ENCODE data around the gene SYT7. TPM values are rescaled to one million over a fixed set of nuclear protein-coding genes. Genes with fewer than 3 reads are reported as not detected.

The SYT7 gene
- polyA plus RNA-seq, 4 donors, result 4.7 to 7.5 (median 5.2) TPM

DNA sequence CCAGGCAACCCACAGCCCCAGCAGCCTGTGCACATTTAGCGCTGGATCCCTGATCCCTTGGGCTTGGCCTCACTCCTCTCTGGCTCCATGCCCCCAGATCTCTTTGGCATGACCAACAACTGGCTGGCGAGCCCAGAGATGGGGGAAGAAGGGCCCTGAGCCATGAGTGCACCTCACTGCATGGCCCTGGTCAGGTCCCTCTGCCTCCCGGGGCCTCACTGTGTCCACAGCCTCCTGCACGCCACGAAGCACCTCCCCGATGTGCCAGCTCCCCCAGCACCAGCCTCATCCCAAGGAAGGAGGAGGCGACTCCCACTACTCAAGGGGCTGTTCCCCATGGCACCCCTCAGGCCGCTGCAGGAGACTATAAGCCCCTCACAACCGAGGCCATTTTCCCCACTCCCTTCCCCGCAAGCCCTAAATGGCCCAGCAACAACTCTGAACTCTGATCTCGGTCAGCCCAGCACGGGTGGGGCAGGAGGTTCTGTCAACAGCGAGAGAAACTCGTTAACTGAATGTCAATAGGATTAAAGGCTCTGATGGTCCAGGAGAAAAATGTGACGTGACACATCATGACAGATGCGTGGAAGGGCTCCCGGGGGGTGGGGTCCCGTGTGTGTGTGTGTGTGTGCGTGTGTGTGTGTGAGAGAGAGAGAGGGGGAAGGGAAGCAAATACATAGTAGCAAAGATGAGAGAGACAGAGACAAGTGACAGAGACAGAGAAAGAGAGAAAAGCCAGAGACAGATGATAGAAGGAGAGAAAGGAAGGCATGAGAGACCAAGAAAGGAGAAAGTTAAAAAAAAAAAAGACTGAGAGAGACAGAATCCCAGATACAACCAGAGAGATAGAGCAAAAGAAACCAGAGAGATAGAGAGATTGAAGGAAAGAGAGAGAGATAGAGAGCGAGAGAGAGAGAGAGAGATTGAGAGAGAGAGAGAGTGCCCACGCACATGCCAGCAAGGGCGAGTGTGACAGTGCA is 28.4 kb upstream of the SYT7 start:
- DNase-seq (ENCODE audit: low read depth in 4 of 4, low spot score in 3 of 4), result no peak

DNA sequence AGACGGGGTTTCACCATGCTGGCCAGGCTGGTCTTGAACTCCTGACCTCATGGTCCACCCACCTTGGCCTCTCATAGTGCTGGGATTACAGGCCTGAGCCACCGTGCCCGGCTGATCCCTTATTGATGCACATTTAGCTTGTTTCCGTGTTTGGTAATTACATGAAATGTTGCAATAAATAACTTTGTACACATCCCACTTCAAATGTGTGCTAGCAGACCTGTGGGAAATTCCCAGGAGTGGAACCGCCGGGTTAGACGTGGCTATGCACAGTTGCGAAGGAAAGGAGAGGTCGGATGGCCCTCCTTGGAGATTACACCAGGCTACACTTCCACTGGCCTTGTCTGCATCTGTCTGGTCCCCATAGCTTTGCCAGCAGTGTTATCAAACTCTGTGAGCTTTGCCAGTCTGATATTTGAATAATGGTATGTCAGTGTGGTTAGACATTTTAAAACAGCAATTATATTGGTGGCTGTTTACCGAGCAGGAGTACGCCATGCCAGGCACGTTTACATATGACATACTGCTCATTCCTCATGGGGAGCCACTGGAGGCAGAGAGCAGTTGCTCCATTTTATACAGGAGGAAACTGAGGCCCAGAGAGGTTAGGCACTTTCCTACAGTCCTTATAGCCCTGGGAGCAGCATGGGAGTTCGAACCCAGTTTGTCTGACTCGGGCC is 27.2 kb upstream of the SYT7 start:
- no peak for DNase-seq (ENCODE audit: low read depth in 4 of 4, low spot score in 3 of 4)

DNA sequence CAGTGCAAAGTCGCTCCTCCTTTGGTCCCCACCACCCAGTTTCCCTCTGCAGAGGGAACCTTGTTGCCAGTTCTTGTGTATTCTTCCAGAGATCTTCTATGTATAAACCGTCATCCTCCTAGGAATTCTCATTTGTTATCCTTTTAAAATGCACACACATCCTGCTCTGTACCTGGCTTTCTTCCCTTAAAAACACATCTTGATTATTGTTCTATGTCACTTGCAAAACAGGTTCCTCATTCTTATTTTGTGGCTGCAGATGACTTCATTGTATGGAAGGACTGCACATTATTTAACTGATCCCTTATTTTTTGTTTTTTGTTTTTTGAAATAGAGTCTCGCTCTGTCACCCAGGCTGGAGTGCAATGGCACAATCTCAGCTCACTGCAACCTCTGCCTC is 26.6 kb upstream of the SYT7 start:
- no peak for DNase-seq (ENCODE audit: low read depth in 4 of 4, low spot score in 3 of 4)

DNA sequence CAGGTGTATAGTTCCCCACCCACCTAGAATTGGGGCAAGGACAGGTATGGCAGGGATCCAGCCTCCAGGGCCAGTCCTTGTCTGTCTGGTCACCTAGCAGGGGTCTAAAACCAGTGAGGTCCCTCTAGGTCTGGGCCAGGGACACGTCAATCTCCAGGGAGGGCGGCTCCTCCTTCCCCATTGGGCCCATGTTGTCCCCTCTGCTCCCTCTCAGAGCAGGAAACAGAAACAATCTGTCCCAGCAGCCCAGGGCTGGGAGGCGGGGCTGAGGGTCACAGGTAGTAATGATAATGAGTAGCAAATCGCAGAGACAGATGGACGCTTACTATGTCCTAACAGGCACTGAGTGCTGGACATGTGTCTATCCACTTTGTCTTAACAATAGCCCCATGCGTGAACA is 22.8 kb upstream of the SYT7 start:
- no peak for DNase-seq (ENCODE audit: low read depth in 4 of 4, low spot score in 3 of 4)

DNA sequence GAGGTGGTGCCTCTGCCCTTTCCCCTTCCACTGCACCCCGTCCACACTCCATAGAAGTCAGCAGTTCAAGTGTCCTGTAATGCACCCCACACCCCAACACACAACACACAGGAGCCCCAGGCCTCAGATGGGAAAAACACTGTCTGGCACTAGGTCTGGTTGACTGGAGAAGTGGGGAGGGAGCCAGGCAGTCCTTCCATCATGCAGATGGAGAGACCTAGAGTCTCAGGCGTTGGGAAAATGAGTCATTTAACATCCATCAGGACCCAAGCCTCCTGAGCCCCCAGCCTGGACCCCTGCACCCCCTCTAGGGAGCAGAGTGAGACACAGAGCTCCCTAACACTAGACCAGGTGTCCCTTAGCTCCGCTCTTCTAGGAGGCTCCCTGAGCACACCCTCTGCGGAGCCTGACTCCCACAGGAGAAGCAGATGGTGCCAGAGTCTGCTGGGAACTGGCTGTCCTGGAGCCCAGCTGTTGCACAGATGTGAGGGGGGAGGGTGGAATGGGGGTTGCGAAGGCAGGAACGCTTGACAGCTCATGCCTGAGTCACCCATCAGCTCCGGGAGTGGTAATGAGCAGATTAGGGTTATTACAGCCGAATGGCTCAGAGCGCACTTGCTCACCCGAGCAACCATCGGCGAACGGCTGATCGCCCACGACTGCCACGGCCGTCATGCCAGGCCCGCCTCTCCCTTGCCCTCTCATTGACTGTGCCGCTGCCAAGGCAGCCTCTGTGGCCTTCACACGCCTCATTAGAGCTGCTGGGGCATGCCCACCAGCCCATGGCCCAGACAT is 22.1 kb upstream of the SYT7 start:
- DNase-seq (ENCODE audit: low read depth in 4 of 4, low spot score in 3 of 4), result no peak

DNA sequence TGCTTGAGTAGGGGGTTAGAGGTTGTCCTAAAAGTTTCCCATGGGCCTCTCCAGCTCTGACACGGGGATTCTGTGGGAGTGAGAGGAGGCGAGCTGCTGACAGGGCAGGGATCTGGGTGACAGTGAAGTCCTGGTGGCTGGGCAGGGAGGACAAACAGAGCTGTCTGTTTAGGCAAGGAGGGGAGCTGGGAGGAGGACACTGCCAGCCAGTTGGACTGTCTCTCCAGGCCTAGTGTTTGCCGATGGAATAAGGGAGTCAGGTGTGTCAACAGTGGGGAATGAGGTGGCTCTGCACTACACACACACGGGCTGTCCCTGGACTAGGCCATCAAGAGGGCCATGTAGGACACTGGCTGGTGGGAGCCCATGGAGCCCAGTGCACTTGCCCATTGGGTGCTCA is 20.6 kb upstream of the SYT7 start:
- no peak for DNase-seq (ENCODE audit: low read depth in 4 of 4, low spot score in 3 of 4)

DNA sequence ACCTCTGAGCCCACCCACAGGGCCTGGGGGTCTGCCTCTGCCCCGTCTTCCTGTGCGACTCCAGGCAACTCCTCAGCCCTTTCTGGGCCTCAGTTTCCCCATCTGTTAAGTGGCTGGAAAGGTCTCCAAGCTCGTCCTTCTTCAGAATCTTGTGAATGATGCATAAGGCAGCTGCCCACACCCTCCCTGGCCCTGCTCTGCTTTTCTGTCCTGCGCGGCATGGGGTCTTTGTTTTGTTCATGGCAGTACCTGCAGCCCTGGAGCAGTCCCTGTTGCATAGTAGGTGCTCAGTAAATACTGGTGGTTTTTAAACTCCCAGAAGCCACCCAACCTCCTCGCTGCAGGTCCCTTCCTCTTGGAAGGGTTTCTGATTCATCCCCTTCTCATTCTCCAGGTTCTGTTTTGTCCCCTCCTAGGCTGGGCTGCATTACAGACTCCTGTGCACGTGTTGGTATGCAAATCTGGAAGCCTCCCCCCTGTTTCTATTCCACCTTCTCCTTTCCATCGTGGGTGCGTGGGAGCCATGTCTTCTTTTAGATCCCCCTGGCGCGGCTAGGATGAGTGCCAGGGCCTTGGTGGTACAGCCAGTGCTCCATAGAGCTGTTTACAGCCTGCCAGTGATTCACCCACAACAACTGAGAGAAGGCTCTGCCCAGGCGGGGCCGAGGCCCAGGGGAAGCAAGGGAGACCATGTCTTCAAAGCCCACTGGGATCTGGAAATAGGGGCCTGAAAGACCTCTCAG is 19.3 kb upstream of the SYT7 start:
- no peak for DNase-seq (ENCODE audit: low read depth in 4 of 4, low spot score in 3 of 4)

DNA sequence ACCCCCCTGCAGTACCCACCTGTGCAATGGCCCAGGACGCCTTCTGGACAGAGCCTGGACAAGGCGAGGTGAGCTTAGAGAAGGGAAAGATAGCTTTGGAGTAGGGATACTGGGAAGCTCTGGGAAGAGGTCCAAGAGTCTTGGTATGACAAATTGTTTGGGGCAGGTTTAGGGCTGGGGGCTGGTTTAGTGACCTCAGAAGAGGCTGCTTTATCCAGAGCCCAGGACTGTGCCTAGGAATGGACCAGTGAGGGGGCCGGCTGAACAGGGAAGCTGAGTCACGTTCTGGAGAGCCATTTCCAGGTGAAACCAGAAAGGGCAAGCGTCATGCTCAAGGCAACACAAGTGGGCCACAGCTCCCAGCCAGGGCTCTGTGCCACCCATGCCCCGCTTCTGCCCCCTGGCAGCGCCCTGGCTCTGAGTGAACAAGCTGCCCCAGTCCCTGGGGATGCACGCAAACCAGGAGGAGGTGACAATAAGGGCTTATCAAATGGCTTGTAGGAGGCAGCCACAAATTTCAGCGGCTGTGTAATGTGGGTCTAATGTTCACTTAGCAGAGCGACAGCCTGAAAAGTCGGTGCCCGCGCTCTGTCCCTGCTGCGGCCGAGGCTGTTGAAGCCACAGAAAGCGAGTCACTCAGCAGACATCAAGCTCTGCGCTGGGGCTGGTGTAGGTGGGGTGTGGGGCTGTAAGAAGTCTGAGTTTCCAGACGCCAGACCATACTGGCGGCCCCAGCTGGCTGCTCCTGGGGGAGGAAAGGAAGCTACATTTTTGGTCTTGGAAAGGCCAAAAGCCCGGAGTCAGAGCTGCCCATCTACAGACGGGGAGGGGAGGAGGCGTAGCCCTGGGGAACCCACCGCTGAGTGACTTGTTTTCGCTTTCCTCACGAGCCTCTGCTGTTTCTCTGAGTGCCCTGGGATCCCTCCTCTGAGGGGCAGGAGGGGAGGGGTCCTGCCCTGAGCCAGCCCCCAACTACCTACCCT is 18.3 kb upstream of the SYT7 start:
- no peak for DNase-seq (ENCODE audit: low read depth in 4 of 4, low spot score in 3 of 4)

DNA sequence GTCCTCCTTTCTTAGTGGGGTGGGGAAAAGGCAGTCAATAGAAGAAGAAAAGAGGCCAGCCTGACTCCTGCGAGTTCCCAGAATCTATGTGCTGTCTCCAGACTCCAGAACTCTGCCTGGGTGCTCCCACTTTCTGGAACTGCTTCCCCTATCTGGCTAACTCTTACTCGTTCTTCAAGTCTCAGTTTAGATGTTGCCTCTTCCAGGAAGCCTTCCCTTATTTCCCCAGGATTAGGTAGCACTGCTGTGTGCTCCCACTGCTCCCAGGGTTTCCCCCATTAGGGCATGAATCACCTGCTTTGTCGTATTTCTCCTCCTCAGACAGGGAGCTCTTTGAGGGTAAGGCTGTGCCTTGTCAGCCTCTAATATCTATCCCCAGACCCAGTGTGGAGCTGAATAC is 17.5 kb upstream of the SYT7 start:
- DNase-seq (ENCODE audit: low read depth in 4 of 4, low spot score in 3 of 4), result no peak

DNA sequence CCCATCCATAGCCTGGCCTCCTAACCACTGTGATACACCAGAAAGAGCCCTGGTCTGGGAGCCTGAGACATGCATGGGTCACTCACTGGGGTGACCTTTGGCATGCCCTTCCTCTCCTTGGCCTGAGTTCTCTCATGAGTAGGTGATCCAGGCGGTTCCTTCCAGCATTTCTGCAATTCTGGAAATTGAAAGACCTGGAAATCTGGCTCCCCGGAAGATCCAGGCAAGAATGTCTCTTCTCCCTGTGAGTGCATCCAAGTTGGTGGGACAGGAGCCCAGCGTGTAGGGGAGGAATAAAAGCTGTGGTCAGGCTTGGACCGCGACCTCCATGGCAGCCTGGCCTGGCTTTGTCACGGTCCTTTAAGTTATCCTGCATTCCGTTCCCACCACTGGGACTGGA is 16.1 kb upstream of the SYT7 start:
- no peak for DNase-seq (ENCODE audit: low read depth in 4 of 4, low spot score in 3 of 4)

DNA sequence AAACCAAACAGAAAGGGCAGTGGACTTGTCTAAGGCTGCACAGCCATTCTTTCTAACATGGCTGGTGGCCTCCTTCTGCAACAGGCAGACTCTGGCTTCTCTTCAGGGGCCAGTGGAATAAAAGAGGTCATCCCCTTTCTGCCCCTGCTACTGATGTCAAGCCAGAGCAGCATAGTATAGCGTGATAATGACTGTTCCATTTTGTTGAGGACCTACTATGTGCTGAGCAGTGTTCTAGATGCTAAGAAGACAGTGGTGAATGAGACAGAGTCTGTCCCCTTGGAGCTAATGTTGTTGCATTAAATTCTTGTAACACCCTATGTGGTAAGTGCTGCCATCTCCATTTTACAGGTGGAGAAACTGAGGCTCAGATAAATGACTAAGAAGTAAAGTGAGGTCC is 15.7 kb upstream of the SYT7 start:
- DNase-seq (ENCODE audit: low read depth in 4 of 4, low spot score in 3 of 4), result no peak

DNA sequence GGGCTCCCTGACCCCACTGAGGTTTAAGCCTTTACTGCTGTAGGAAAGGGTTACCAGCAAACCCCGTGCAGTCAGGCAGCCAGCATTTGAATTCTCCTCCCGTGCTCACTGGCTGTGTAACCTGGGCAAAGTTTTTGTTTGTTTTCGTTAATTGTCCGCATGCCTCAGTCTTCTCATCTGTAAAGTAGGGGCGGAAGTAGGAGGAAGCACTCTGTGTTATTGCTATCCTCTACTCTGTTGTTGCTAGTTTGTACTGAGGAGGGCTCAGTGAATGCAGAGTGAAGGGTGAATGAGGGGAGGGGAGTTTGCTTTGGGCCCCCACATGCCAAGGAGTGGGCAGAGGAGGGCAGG is 14.0 kb upstream of the SYT7 start:
- DNase-seq (ENCODE audit: low read depth in 4 of 4, low spot score in 3 of 4), result no peak

DNA sequence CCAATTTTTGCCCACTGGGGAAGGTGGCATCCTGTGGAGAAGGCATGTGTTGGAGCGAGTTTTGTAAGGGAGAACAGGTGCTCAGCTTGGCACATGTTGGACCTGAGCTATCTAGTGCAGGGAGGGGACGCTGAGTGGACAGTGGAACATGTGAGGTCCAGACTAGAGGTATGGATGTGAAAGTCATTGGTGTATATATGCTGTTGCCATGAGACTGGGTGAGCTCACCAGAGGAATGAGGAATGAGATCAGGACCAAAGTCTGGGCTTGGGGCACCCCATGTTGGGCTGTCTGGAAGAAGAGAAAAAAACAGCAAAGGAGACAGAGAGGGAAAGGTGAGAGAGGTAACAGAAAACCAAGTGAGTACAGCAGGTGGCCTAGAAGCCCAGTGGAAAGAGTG is 12.3 kb upstream of the SYT7 start:
- DNase-seq (ENCODE audit: low read depth in 4 of 4, low spot score in 3 of 4), result no peak

DNA sequence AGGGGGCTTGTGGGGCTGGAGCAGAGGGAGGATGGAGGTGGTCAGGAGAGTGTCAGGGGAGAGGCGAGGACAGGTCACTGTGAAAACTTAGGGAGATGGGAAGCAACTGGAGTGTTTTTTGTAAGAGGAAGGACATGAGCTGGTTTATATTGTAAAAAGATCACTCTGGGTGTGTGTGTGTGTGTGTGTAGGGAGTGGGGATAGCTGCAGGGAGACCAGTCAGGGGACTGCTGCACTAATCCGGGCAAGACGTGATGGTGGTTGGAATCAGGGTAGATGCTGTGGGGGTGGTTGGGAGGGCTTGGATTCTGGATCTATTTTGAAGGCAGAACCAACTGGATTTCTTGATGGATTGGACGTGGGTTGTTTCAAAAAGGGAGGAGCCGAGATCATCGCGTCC is 11.3 kb upstream of the SYT7 start:
- DNase-seq (ENCODE audit: low read depth in 4 of 4, low spot score in 3 of 4), result no peak

DNA sequence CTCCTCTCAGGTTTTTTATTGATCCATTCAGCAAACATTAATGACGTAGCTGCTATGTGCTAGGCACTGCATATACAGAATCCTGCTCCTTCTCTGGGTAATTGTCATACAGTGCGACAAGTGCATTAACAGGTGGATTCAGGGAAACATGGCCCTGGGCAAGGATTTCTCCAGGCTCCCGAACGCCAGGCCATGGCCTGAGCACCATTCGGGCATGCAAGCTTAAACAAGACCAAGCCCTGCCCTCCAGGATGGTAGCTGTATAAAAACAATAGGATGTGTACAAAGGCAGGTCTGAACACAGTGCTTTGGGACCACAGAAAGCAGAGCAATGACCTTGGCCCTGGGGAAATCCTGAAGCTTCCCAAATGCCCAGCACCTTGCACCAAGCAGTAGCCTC is 9.1 kb upstream of the SYT7 start:
- DNase-seq (ENCODE audit: low read depth in 4 of 4, low spot score in 3 of 4), result no peak

DNA sequence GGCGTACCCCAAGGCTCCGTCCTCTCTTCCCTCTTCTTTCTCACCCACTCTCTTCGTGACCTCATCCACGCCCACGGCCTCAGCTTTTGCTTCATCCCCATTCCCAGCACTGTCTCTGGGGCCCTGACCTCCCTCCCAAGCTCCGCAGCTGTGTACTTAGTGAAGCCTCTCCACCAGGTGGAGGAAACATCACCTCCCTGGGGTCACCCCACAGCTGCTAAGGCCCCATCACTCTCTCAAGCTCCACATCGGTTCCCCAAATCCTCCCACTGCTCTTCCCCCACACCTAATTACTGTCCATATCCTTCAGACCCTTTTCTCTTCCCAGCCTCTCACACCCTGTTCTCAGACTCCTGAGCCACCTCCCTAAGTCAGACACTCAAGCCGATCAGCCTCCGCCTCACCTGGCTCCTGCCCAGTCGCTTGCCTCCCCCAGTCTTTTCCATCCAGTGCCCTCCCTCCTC is 7.9 kb upstream of the SYT7 start:
- no peak for DNase-seq (ENCODE audit: low read depth in 4 of 4, low spot score in 3 of 4)

DNA sequence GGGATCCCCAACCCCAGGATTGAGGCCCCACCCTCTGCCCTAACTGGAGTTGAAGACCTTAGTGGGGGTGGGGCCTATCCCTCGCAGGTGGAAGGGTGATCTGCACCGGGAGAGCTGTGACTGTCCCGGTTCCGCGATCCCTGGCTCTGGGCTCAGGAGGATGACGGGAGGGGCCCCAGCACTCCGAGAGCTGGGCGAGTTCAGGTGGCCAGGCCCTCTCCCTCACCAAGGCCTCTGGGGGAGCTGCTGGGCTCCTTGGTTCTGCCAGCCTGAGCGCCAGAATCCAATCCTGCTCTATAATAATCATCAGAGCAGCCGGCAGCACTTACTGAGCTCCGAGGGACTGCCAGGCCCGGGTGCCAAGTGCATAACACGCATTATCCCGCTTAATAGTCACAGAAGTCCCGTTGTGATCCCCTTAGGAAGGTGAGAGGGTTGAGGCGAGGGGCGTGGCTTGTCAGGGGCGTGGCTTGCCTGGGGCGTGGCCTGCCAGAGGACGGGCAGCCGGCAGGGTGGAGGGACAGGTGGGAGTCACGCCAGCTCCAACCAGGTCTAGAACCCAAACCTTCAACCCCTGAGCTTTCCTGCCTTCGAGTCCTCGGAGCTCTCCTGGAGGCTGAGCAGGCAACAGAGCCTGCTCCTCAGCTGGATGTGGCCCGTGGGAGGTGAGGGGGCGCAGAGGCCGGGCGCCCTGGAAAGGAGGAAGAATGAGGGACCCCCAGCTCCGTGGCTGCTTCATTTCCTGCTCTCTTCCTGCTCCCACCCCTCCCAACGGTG is 7.3 kb upstream of the SYT7 start:
- no peak for DNase-seq (ENCODE audit: low read depth in 4 of 4, low spot score in 3 of 4)

DNA sequence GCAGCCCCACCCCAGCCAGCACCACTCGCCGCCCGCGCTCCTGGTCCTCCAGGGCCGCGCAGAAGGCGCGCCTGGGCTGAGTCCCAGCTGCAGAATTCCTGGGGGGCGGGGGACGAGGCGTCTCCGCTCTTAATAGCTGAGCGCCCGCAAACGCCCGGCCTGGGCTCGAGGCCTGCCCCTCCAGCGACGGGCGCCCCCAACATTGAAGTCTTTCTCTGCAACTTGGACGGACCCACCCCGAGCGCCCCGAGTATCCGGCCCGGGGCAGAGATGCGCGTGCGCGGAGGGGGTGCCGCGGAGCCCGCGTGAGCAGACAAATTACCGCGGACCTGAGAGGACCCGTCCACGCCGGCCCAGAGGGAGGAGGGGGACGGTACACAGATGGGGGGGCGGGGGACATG is 6.7 kb upstream of the SYT7 start:
- no peak for DNase-seq (ENCODE audit: low read depth in 4 of 4, low spot score in 3 of 4)
